ENCODE results near the gene CORO2B. TPM values are rescaled to one million over a fixed set of nuclear protein-coding genes. Genes with fewer than 3 reads are reported as not detected.

CORO2B gene
- total and polyA plus RNA-seq, 9 of the 15 experiments (the other 6 are each of a cell fraction or from before 2014, with no cell fraction given): not detected

DNA sequence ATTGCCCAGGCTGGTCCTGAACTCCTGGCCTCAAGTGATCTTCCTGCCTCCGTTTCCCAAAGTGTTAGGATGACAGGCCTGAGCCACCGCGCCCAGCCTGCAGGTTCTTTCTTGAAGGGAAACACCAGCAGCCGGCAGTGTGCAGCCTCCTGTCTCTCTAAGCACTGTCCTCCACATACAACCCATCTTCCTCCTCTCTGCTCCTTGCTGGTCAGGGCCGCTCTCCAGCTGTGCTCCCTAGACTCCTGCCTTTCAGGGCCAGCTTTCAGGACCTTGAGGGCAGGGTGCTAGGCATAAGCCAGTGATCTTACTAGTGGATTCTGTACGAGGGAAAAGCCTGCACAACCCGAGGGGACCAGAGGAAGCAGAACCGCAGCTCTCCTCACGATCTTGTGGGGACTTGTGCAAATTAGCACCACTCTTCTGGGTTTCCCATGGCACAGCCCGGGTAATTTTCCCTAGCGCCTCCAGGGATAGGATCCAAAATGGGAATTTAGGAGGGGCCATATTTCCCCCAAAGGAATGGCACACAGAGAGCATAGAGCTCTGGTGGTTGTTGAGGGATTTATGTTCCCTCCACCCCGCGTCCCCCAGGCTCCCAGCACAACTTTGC lies 18.2 kb upstream of the CORO2B start:
- H3K79me2 ChIP-seq (ENCODE audit: control insufficient read depth, insufficient read depth, low read length): no peaks in the 10 kb centered on the region
- H3K27ac ChIP-seq (ENCODE audit: extremely low read depth, low read depth, low read length): no peak overlapping the region
- WGBS (ENCODE audit: insufficient coverage, low coverage, missing lambda C conversion rate): 2% methylated on average over 13 of the region's 13 CpGs
- POLR2A ChIA-PET: interaction anchor here (0.6 to 0.7 kb wide), 2 partner anchors 85 to 1684 kb away, joined by 3 to 4 read pairs; no protein-coding TSS in a partner anchor
- no peaks in the 10 kb centered on the region for H3K9me3 ChIP-seq (replicated peaks; ENCODE audit: control insufficient read depth, insufficient read depth, low read depth, low read length)
- H3K27me3 ChIP-seq (ENCODE audit: control insufficient read depth in 2 of 2, insufficient read depth in 2 of 2, low read length in 2 of 2): peaks cover 2 to 46% of the 10 kb centered on the region in 2 experiments; a peak in 3 of 5 replicates
- no peaks in the 10 kb centered on the region for H3K9me1 ChIP-seq (ENCODE audit: control insufficient read depth, insufficient read depth, low read length)
- no peak overlapping the region for H3K9ac ChIP-seq (ENCODE audit: insufficient read depth in 1 of 2, low read depth in 2 of 2, low read length in 2 of 2)
- H4K20me1 ChIP-seq (replicated peaks; ENCODE audit: control insufficient read depth, insufficient read depth, low read length): 0 out of 2 replicates have a peak, but pooled peaks cover 10% of the 10 kb centered on the region
- ATAC-seq (no peak), FAIRE-seq (no peak), DNase-seq (ENCODE audit: extremely low read depth in 1 of 4, low spot score in 3 of 4) (no peak)
- no peak for TF ChIP-seq BCL6 (CRISPR knock-in tag; IDR thresholded peaks at IDR 0.05)
- in situ Hi-C loops (cut with MboI): no loop called here
- H2AFZ ChIP-seq (ENCODE audit: low read depth, low read length): no peak overlapping the region
- H3K4me2 ChIP-seq (ENCODE audit: insufficient read depth, low read length): no peak overlapping the region
- intact Hi-C loops (cut with micrococcal nuclease): no loop called here
- CTCF ChIA-PET (ENCODE audit: low intra/inter-chr PET ratio): interaction anchor here (0.8 to 1.9 kb wide), 4 partner anchors 10 to 316 kb away, joined by 3 to 8 read pairs (median 6); no protein-coding TSS in a partner anchor
- H3K4me1 ChIP-seq (replicated peaks in 1 of 2; ENCODE audit: control insufficient read depth in 2 of 2, insufficient read depth in 2 of 2, low read length in 2 of 2): peaks cover 0 to 7% of the 10 kb centered on the region in 2 experiments; a peak in 2 of 5 replicates
- H3K4me3 ChIP-seq: no peak overlapping the region
- BruUV-seq (replicated peaks): no TSS peak
- no peaks in the 10 kb centered on the region for H3K36me3 ChIP-seq (ENCODE audit: control insufficient read depth, insufficient read depth, low read length)

DNA sequence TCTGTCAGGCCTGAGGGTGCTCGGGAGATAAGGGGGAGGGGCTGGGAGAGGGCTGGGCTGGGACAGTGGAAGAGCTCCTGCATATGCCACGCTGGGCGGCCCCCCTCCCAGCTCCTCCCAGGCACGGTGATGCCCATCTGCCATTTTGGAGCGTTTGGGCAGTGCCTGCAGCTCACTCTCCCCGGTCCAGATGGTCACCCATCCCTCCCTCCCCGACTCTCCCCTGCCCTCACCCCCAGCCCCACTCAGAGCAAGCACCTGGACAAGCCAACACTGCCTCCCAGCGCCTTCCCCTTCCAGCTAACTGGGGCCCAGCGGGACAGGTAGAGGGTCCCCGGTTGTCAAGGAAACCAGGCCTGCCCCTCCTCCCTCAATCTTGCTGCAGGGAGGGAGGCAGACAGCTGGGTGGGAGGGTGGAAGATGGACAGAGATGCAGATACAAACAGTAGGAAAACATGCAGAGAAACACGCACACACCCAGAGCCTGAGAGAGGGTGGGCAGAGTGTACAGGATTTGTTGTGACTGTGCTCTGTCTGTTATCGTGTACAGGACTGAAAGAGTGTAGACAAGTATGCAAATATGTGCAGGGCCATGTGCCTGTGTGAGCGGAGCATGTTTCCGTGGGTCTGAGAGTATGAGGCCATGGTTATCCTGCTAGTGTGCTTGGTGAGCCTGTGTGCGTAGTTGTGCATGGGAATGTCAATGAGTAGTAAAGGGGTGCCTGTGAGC lies 17.5 kb upstream of the CORO2B start:
- 4% methylated on average over 8 of the region's 15 CpGs for WGBS (ENCODE audit: insufficient coverage, low coverage, missing lambda C conversion rate)
- no peak for ATAC-seq

More for the DNA sequence above, 17.5 kb upstream of the CORO2B start:
- H3K79me2 ChIP-seq (ENCODE audit: control insufficient read depth, insufficient read depth, low read length): no peaks in the 10 kb centered on the region
- H3K9ac ChIP-seq (ENCODE audit: insufficient read depth in 1 of 2, low read depth in 2 of 2, low read length in 2 of 2): no peak overlapping the region
- in situ Hi-C loops (cut with MboI) (no loop called here), intact Hi-C loops (cut with micrococcal nuclease) (no loop called here)
- H3K4me3 ChIP-seq: no peak overlapping the region
- no peaks in the 10 kb centered on the region for H3K9me3 ChIP-seq (replicated peaks; ENCODE audit: control insufficient read depth, insufficient read depth, low read depth, low read length)
- H3K4me1 ChIP-seq (replicated peaks in 1 of 2; ENCODE audit: control insufficient read depth in 2 of 2, insufficient read depth in 2 of 2, low read length in 2 of 2): peaks cover 0 to 7% of the 10 kb centered on the region in 2 experiments; a peak in 2 of 5 replicates
- TF ChIP-seq, protein P1, sequence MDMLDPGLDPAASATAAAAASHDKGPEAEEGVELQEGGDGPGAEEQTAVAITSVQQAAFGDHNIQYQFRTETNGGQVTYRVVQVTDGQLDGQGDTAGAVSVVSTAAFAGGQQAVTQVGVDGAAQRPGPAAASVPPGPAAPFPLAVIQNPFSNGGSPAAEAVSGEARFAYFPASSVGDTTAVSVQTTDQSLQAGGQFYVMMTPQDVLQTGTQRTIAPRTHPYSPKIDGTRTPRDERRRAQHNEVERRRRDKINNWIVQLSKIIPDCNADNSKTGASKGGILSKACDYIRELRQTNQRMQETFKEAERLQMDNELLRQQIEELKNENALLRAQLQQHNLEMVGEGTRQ (CRISPR knock-in tag; IDR thresholded peaks at IDR 0.05): no peak
- H4K20me1 ChIP-seq (replicated peaks; ENCODE audit: control insufficient read depth, insufficient read depth, low read length): 0 out of 2 replicates have a peak, but pooled peaks cover 12% of the 10 kb centered on the region
- DNase-seq (ENCODE audit: extremely low read depth in 1 of 4, low spot score in 3 of 4): no peak
- no peak overlapping the region for H3K4me2 ChIP-seq (ENCODE audit: insufficient read depth, low read length)
- FAIRE-seq: no peak
- peaks cover 5 to 47% of the 10 kb centered on the region in 2 experiments; a peak in 4 of 5 replicates for H3K27me3 ChIP-seq (ENCODE audit: control insufficient read depth in 2 of 2, insufficient read depth in 2 of 2, low read length in 2 of 2)
- H3K27ac ChIP-seq (ENCODE audit: extremely low read depth, low read depth, low read length): no peak overlapping the region
- BruUV-seq (replicated peaks): no TSS peak
- CTCF ChIA-PET (ENCODE audit: low intra/inter-chr PET ratio): no interaction called here
- POLR2A ChIA-PET: interaction anchor here (0.7 kb wide), 1 partner anchor 84 kb away, joined by 4 read pairs; no protein-coding TSS in a partner anchor
- H3K36me3 ChIP-seq (ENCODE audit: control insufficient read depth, insufficient read depth, low read length): no peaks in the 10 kb centered on the region
- no peak overlapping the region for H2AFZ ChIP-seq (ENCODE audit: low read depth, low read length)
- no peaks in the 10 kb centered on the region for H3K9me1 ChIP-seq (ENCODE audit: control insufficient read depth, insufficient read depth, low read length)

Data from K562 (cell line).